IgD-negative memory B cell (primary cell): ENCODE data around the gene KDM8. TPM values are rescaled to one million over a fixed set of nuclear protein-coding genes. Genes with fewer than 3 reads are reported as not detected.
A peak's percentile ranks its signal among the peaks of the same experiment; 100 is the strongest.

ENCODE experiments used
- H3K27ac Mint-ChIP-seq, 3 donors: one replicate each; pipeline ENCODE4 v1.8.0; 2020 to 2022; ENCODE audit warnings: mild to moderate bottlenecking in 3 of 3, mixed read lengths in 3 of 3, moderate library complexity in 1 of 3
- H3K27me3 Mint-ChIP-seq: one replicate; pipeline ENCODE4 v1.8.0; 2021; ENCODE audit warnings: mixed read lengths
- H3K36me3 Mint-ChIP-seq: one replicate; pipeline ENCODE4 v1.8.0; 2020; ENCODE audit warnings: mild to moderate bottlenecking, mixed read lengths
- H3K4me1 Mint-ChIP-seq, 3 donors: one replicate each; pipeline ENCODE4 v1.8.0; 2020 to 2022; ENCODE audit warnings: mixed read lengths in 3 of 3, mild to moderate bottlenecking in 1 of 3
- H3K4me3 Mint-ChIP-seq, 4 donors: one replicate each; pipeline ENCODE4 v1.8.0; 2020 to 2022; ENCODE audit warnings: mild to moderate bottlenecking in 4 of 4, mixed read lengths in 4 of 4, moderate library complexity in 3 of 4
- H3K9me3 Mint-ChIP-seq, 3 donors: one replicate each; pipeline ENCODE4 v1.8.0; 2020 to 2021; ENCODE audit warnings: mixed read lengths in 3 of 3, mild to moderate bottlenecking in 1 of 3
- polyA plus RNA-seq: library from polyadenylated mRNA; unstranded; fragments of 300-500 nt; fragmentation: Illumina TruSeq; gene quantifications from one replicate; pipeline ENCODE4 v1.2.3, GENCODE V29; 2021

KDM8 gene
- polyA plus RNA-seq, 1 donor from 2014 or later, result 4.8 TPM

GRCh38 chr16:27236635-27237218 lies 33.4 kb downstream of the KDM8 start:
- Mint-ChIP-seq H3K27ac (peak overlapping the region; percentile 30 to 94 (median 78)), H3K36me3 (peaks cover 3% of the 10 kb centered on the region), H3K9me3 (no peaks in the 10 kb centered on the region), H3K4me1 (peaks cover 38 to 39% (median 38%) of the 10 kb centered on the region in 3 donors), H3K4me3 (peak overlapping the region; percentile 34 to 92 (median 86)), H3K27me3 (peaks cover 1% of the 10 kb centered on the region)

- peak overlapping the region; percentile 34 to 92 (median 86) for H3K4me3 Mint-ChIP-seq
- peaks cover 31 to 33% (median 33%) of the 10 kb centered on the region in 3 donors for H3K4me1 Mint-ChIP-seq
- H3K27ac Mint-ChIP-seq, result peak overlapping the region; percentile 30 to 94 (median 78)
- H3K36me3 Mint-ChIP-seq, result peaks cover under 1% of the 10 kb centered on the region
- no peaks in the 10 kb centered on the region for H3K9me3 Mint-ChIP-seq
- no peaks in the 10 kb centered on the region for H3K27me3 Mint-ChIP-seq
Observed at GRCh38 chr16:27237219-27238015, 34.1 kb downstream of the KDM8 start.

- peak overlapping the region; percentile 34 to 92 (median 86) for H3K4me3 Mint-ChIP-seq
- no peaks in the 10 kb centered on the region for H3K9me3 Mint-ChIP-seq
- H3K36me3 Mint-ChIP-seq, result no peaks in the 10 kb centered on the region
- peaks cover 28 to 37% (median 32%) of the 10 kb centered on the region in 3 donors for H3K4me1 Mint-ChIP-seq
- peak overlapping the region; percentile 30 to 86 (median 78) for H3K27ac Mint-ChIP-seq
- no peaks in the 10 kb centered on the region for H3K27me3 Mint-ChIP-seq
Observed at GRCh38 chr16:27238016-27238587, 34.8 kb downstream of the KDM8 start.

DNA sequence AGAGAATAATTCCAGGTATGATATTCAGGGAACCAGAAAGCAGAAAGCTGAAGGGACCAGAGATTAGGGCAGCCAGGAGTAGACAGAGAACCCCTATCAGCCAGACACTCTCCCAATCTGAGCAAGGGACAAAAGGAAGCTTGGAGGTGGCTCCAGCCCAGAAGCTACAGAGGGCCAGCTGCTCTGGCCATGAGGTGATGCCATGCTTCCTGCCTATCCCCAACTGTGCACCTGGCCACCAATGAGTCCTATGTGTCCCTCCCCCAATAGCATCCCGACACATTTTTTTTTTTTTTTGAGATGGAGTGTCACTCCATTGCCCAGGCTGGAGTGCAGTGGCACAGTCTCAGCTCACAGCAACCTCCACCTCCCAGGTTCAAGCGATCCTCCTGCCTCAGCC lies 35.3 kb downstream of the KDM8 start:
- H3K4me1 Mint-ChIP-seq, result peaks cover 28 to 38% (median 35%) of the 10 kb centered on the region in 3 donors
- H3K27ac Mint-ChIP-seq, result peak overlapping the region; percentile 30 to 86 (median 78)
- no peaks in the 10 kb centered on the region for H3K27me3 Mint-ChIP-seq

GRCh38 chr16:27239026-27239425 lies 35.7 kb downstream of the KDM8 start:
- Mint-ChIP-seq H3K4me3 (peak overlapping the region in 3 of 4 donors; percentile 28 to 81 (median 55)), H3K27me3 (no peaks in the 10 kb centered on the region), H3K27ac (peak overlapping the region in 1 of 3 donors; percentile 78), H3K4me1 (peaks cover 28 to 38% (median 35%) of the 10 kb centered on the region in 3 donors), H3K36me3 (no peaks in the 10 kb centered on the region), H3K9me3 (no peaks in the 10 kb centered on the region)

More for the DNA sequence above, 35.3 kb downstream of the KDM8 start:
- Mint-ChIP-seq H3K36me3 (no peaks in the 10 kb centered on the region), H3K4me3 (peak overlapping the region in 3 of 4 donors; percentile 34 to 92 (median 90)), H3K9me3 (no peaks in the 10 kb centered on the region)

GRCh38 chr16:27239906-27240655 lies 36.8 kb downstream of the KDM8 start:
- Mint-ChIP-seq H3K27ac (peak overlapping the region in 2 of 3 donors; percentile 76 to 85), H3K9me3 (no peaks in the 10 kb centered on the region), H3K4me3 (no peak overlapping the region)

DNA sequence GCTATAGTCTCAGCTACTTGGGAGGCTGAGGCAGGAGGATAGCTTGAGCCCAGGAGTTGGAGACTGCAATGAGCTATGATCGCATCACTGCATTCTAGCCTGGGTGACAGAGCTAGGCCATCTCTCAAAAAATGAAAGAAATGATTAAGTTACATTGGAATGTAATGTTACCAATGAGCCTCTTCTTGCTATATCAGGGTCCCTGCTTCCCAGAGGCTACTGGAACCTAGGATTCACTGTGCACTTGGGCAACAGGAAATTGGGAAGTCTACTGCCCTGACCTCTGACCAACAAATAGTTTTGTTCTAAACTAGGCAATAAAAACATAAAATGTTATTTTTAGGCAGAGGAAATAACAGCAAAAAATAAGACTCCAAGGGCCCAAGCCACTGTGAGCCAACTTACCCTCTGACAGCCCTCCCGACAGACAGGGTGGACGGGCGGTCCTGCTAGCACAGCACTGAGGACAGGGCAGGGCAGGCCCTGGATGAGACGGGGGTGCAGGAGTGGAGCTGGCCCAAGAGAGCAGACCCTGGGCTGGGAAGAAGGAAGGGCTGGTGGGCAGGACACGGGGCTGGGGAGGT lies 37.7 kb downstream of the KDM8 start:
- Mint-ChIP-seq H3K36me3 (peaks cover 3% of the 10 kb centered on the region), H3K9me3 (no peaks in the 10 kb centered on the region), H3K4me1 (peaks cover 21 to 31% (median 29%) of the 10 kb centered on the region in 3 donors), H3K4me3 (no peak overlapping the region), H3K27ac (no peak overlapping the region), H3K27me3 (no peaks in the 10 kb centered on the region)

More at GRCh38 chr16:27239906-27240655, 36.8 kb downstream of the KDM8 start:
- peaks cover 24 to 35% (median 32%) of the 10 kb centered on the region in 3 donors for H3K4me1 Mint-ChIP-seq
- no peaks in the 10 kb centered on the region for H3K27me3 Mint-ChIP-seq
- no peaks in the 10 kb centered on the region for H3K36me3 Mint-ChIP-seq

DNA sequence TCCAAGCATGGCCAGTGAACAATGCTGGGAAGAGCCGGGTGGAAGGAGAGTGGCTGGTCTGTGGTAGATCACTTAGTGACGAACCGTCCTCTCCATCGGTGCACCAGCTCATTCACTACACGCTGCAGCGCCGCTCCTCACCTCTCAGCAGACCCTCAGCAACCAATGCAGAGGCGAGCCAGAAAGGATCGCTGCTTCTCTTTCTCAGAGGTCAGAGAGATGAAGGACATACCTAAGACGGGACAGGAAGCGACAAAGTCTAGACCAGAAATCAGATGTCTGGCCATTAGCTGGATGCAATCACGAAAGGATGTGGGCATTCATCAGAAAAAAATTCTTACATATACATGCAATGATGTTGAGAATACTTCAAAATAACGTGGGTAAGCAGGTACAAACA lies 38.3 kb downstream of the KDM8 start:
- peaks cover 3% of the 10 kb centered on the region for H3K36me3 Mint-ChIP-seq
- H3K9me3 Mint-ChIP-seq, result no peaks in the 10 kb centered on the region

DNA sequence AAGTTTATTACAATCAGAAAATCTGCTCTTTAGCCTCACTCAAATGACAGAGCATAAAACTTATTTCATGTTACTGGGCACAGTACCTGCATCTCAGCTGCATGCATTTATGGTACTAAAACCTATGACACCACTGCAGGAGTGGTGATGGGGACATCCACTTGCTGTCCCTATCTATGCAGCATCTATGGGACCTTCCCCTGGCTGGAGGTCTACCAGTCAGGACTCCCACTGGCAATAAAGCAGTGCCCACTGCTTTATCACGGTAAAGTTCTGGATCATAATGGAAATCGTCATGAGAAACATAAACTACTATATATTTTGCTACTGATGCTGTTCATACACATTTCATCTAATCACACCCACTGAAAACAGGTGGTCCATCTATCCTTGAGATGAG lies 39.1 kb downstream of the KDM8 start:
- Mint-ChIP-seq H3K27me3 (no peaks in the 10 kb centered on the region), H3K9me3 (no peaks in the 10 kb centered on the region), H3K36me3 (peaks cover 3% of the 10 kb centered on the region), H3K4me3 (no peak overlapping the region), H3K27ac (no peak overlapping the region), H3K4me1 (peaks cover 13 to 22% (median 20%) of the 10 kb centered on the region in 3 donors)

More for the DNA sequence above, 38.3 kb downstream of the KDM8 start:
- no peak overlapping the region for H3K4me3 Mint-ChIP-seq
- H3K27ac Mint-ChIP-seq, result no peak overlapping the region
- H3K27me3 Mint-ChIP-seq, result no peaks in the 10 kb centered on the region
- H3K4me1 Mint-ChIP-seq, result peaks cover 21 to 29% (median 28%) of the 10 kb centered on the region in 3 donors

DNA sequence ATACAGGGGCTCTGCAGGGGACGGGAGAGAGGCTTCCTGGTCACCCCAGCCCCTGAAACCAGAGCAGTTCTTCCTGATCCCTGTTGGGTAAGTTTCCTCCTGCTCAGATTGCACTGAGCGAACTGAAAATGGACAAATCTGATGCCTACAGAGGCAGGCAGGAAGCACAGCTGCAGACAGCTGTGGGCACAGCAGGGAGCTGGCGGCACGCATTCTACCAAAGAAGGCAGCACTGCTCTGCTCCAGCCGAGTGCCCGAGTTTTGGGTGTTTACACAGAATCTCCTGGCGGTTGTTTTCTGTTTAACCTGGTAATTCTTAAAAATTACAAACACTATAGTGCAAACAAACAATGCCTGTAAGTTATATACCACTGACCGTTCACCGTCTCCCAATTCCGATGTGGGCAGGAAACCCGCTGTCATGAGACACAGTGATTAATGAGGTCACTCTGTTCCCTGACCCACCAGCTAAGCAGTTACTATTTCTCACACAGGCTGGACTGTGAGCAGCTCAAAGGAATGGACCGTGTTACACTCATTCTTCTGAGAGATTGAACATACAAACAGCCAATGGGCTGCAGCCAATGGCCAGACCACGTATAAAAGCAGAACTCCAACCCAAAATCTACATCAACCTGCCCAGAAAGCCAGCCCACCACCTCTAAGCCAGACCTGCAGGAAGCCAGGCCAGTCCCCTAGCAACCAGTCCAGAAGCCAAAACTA lies 39.7 kb downstream of the KDM8 start:
- peaks cover 7 to 17% (median 14%) of the 10 kb centered on the region in 3 donors for H3K4me1 Mint-ChIP-seq
- no peak overlapping the region for H3K27ac Mint-ChIP-seq

GRCh38 chr16:27243725-27244362 lies 40.5 kb downstream of the KDM8 start:
- peaks cover 6 to 11% (median 9%) of the 10 kb centered on the region in 3 donors for H3K4me1 Mint-ChIP-seq
- no peaks in the 10 kb centered on the region for H3K27me3 Mint-ChIP-seq
- no peak overlapping the region for H3K4me3 Mint-ChIP-seq

More for the DNA sequence above, 39.7 kb downstream of the KDM8 start:
- Mint-ChIP-seq H3K9me3 (no peaks in the 10 kb centered on the region), H3K27me3 (no peaks in the 10 kb centered on the region), H3K36me3 (peaks cover 5% of the 10 kb centered on the region), H3K4me3 (peak overlapping the region in 1 of 4 donors; percentile 15)

DNA sequence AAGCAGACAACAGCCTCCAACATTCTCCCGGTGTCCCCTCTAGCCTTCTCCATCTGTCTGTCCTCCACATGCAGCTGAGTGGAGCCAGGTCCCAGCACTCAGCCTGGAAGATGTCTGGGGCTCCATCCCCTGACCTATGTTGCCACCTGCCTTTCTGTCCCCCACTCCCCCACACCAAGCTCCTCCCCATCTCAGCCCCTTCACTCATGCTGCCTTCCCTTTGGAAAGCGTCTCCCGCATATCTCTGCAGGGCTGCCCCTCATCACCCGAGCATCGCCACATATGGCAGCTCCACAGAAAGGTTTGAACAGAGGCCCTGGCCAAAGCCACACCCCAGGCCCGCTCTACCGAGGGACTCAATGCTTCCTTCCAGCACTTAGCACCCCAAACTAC lies 41.0 kb downstream of the KDM8 start:
- Mint-ChIP-seq H3K27me3 (no peaks in the 10 kb centered on the region), H3K27ac (no peak overlapping the region), H3K9me3 (peaks cover 0 to 1% (median 0%) of the 10 kb centered on the region in 3 donors), H3K4me1 (peaks cover 6 to 11% (median 9%) of the 10 kb centered on the region in 3 donors), H3K4me3 (no peak overlapping the region), H3K36me3 (peaks cover 7% of the 10 kb centered on the region)

More at GRCh38 chr16:27243725-27244362, 40.5 kb downstream of the KDM8 start:
- peaks cover 7% of the 10 kb centered on the region for H3K36me3 Mint-ChIP-seq
- no peak overlapping the region for H3K27ac Mint-ChIP-seq
- peaks cover 0 to 1% (median 0%) of the 10 kb centered on the region in 3 donors for H3K9me3 Mint-ChIP-seq
